MM.1S (cell line): Measurements from ENCODE around the gene PRKD3.
"Not testable (repeated sequence)": the region's sequence is repeated elsewhere in the genome, so short reads cannot be mapped to it uniquely, and the experiment has no call there.

Experiments used
- DNase-seq: peaks from one replicate; pipeline ENCODE4 v3.0.0-alpha.2; 2015
- H2AFZ ChIP-seq: fragments of 300-600 bp; sonication (generic); 2 replicates; pipeline ENCODE4 v1.6.0; 2016; ENCODE audit warnings: antibody characterized with exemption, low read length
- H3F3A ChIP-seq: fragments of 300-600 bp; sonication (generic); 2 replicates; pipeline ENCODE4 v1.6.1; 2016; ENCODE audit warnings: mild to moderate bottlenecking, antibody characterized with exemption, low read length, moderate library complexity, mixed read lengths; ENCODE audit not compliant: insufficient read depth
- H3K27ac ChIP-seq: fragments of 300-600 bp; sonication (generic); 2 replicates; pipeline ENCODE4 v1.5.1; 2016; ENCODE audit warnings: mild to moderate bottlenecking, low read length
- H3K27me3 ChIP-seq: fragments of 300-600 bp; sonication (generic); replicated peaks from 2 replicates; pipeline ENCODE4 v1.6.0; 2016; ENCODE audit warnings: low read length; ENCODE audit not compliant: insufficient read depth
- H3K36me3 ChIP-seq: fragments of 300-600 bp; sonication (generic); replicated peaks from 2 replicates; pipeline ENCODE4 v1.6.1; 2016; ENCODE audit warnings: mild to moderate bottlenecking, low read length, mixed read lengths; ENCODE audit not compliant: insufficient read depth
- H3K4me1 ChIP-seq: fragments of 300-600 bp; sonication (generic); 2 replicates; pipeline ENCODE4 v1.6.1; 2016; ENCODE audit warnings: low read length, mixed read lengths
- H3K4me2 ChIP-seq: fragments of 300-600 bp; sonication (generic); 2 replicates; pipeline ENCODE4 v1.6.0; 2016; ENCODE audit warnings: low read depth, low read length
- H3K4me3 ChIP-seq: fragments of 300-600 bp; sonication (generic); 2 replicates; pipeline ENCODE4 v1.5.1; 2016; ENCODE audit warnings: low read length, mixed read lengths
- H3K79me2 ChIP-seq: fragments of 300-600 bp; sonication (generic); 2 replicates; pipeline ENCODE4 v1.6.1; 2016; ENCODE audit warnings: mixed run types, low read length, mixed read lengths
- H3K9ac ChIP-seq: fragments of 300-600 bp; sonication (generic); 2 replicates; pipeline ENCODE4 v1.6.1; 2016; ENCODE audit warnings: low read length, mixed read lengths
- H3K9me2 ChIP-seq: fragments of 300-600 bp; sonication (generic); replicated peaks from 2 replicates; pipeline ENCODE4 v1.6.1; 2016; ENCODE audit warnings: mild to moderate bottlenecking, low read length, mixed read lengths; ENCODE audit not compliant: insufficient read depth
- H3K9me3 ChIP-seq: fragments of 300-600 bp; sonication (generic); replicated peaks from 2 replicates; pipeline ENCODE4 v1.6.1; 2016; ENCODE audit warnings: mild to moderate bottlenecking, low read length, mixed read lengths; ENCODE audit not compliant: insufficient read depth
- H4K20me1 ChIP-seq: fragments of 300-600 bp; sonication (generic); 2 replicates; pipeline ENCODE4 v1.6.1; 2016; ENCODE audit warnings: mild to moderate bottlenecking, low read length, moderate library complexity, mixed read lengths; ENCODE audit not compliant: insufficient read depth
- EZH2 ChIP-seq: fragments of 300-600 bp; sonication (generic); optimal IDR thresholded peaks from 2 replicates; pipeline ENCODE3; 2017; ENCODE audit warnings: low read depth, mild to moderate bottlenecking, antibody characterized with exemption, low read length, mixed read lengths
- EZH2phosphoT487 ChIP-seq: fragments of 300-600 bp; sonication (generic); IDR thresholded peaks from 2 replicates; pipeline ENCODE4 v1.6.1; 2018; ENCODE audit warnings: antibody characterized with exemption, low read length
- TF ChIP-seq, protein P1 (sequence below): fragments of 300-600 bp; sonication (generic); IDR thresholded peaks from 2 replicates; pipeline ENCODE4 v1.5.1; 2016; ENCODE audit warnings: antibody characterized with exemption, low read length, mixed read lengths

The PRKD3 gene

DNA sequence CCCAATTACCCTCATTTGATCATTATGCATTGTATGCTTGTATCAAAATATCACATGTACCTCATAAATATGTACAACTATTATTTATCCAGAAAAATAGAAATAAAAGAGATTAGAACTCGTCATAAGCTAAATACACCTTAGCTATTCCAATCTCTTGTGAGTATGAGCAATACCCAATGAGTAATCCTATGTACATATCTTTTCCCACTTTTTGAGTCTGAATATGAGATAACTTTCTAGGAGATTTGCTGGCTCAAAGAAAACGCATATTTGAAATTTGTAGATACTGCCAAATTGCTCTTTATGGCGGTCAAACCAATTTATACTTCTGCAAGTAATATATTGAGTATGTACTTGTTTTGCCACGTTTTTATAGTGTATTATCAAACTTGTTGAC is 24.1 kb downstream of the PRKD3 start:
- Histone ChIP-seq H3K27ac (peak overlapping the region; percentile 19; the same call in 1 of the 2 replicates), H3K4me3 (peak overlapping the region; percentile 8; the same call in 1 of the 2 replicates), H3K36me3 (peaks cover 7% of the 10 kb centered on the region; the same call in 1 of the 2 replicates), H3K9me2 (no peaks in the 10 kb centered on the region), H3K4me1 (peaks cover 68% of the 10 kb centered on the region), H3K4me2 (peak overlapping the region; percentile 85), H2AFZ (no peak overlapping the region), H3K9ac (peak overlapping the region; percentile 21; the same call in 1 of the 2 replicates), H3K27me3 (no peaks in the 10 kb centered on the region), H4K20me1 (peaks cover 99% of the 10 kb centered on the region), H3F3A (peaks cover 65% of the 10 kb centered on the region), H3K9me3 (no peaks in the 10 kb centered on the region), H3K79me2 (peaks cover 100% of the 10 kb centered on the region)
- DNase-seq = no peak
- no peak for TF ChIP-seq EZH2phosphoT487

DNA sequence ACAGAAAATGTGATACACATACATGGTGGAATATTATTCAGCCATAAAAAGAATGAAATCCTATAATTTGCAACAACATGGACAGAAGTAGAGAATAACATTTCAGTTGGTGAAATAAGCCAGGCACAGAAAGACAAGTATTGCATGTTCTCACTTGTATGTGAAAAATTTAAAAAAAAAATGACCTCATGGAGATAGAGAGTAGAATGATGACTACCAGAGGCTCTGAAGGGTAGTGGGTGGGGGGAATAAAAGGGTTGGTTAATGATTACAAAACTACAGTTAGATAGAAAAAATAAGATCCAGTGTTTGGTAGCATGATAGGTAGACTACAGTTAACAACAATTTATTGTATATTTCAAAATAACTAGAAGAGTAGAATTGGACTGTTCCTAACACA is 24.5 kb downstream of the PRKD3 start:
- H3K9ac ChIP-seq = peak overlapping the region; percentile 2; the same call in 1 of the 2 replicates
- peak overlapping the region; percentile 19; the same call in 1 of the 2 replicates for H3K27ac ChIP-seq
- H3K36me3 ChIP-seq = peaks cover 7% of the 10 kb centered on the region; the same call in 1 of the 2 replicates
- H3K9me3 ChIP-seq = no peaks in the 10 kb centered on the region
- TF ChIP-seq EZH2phosphoT487 = no peak
- H3K9me2 ChIP-seq = no peaks in the 10 kb centered on the region
- peaks cover 69% of the 10 kb centered on the region for H3K4me1 ChIP-seq
- H3K4me2 ChIP-seq = peak overlapping the region; percentile 85
- H3K79me2 ChIP-seq = peaks cover 100% of the 10 kb centered on the region
- H3F3A ChIP-seq = peaks cover 60% of the 10 kb centered on the region
- no peaks in the 10 kb centered on the region for H3K27me3 ChIP-seq
- H2AFZ ChIP-seq = no peak overlapping the region
- peaks cover 99% of the 10 kb centered on the region for H4K20me1 ChIP-seq
- H3K4me3 ChIP-seq = peak overlapping the region; percentile 7; the same call in 1 of the 2 replicates
- DNase-seq = no peak

DNA sequence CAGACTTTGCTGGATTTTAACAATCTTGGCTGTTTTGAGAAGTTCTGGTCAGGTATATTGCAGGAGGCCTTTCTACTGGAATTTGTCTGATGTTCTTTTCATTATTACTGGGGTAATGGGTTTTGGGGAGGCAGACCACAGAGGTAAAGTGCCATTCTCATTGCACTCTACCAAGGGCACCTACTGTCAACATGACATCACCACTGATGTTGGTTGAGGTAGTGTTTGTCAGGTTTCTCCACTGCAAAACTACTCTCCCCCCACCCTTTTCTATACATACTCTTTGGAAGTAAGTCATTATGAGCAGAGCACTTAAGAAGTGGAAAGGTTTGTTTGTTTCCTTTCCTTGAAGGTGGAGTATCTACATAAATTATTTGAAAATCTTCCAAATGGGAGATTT is 27.0 kb downstream of the PRKD3 start:
- no peaks in the 10 kb centered on the region for H3K9me3 ChIP-seq
- H3K79me2 ChIP-seq = peaks cover 100% of the 10 kb centered on the region
- H2AFZ ChIP-seq = no peak overlapping the region
- TF ChIP-seq EZH2phosphoT487 = no peak
- H4K20me1 ChIP-seq = peaks cover 98% of the 10 kb centered on the region
- H3K9ac ChIP-seq = no peak overlapping the region
- no peak overlapping the region for H3K4me3 ChIP-seq
- no peak for DNase-seq
- no peak overlapping the region for H3K4me2 ChIP-seq
- no peaks in the 10 kb centered on the region for H3K27me3 ChIP-seq
- peaks cover 58% of the 10 kb centered on the region for H3K4me1 ChIP-seq
- H3K27ac ChIP-seq = no peak overlapping the region; the same call in 1 of the 2 replicates
- no peaks in the 10 kb centered on the region for H3K9me2 ChIP-seq
- peaks cover 54% of the 10 kb centered on the region for H3F3A ChIP-seq
- H3K36me3 ChIP-seq = peaks cover 10% of the 10 kb centered on the region; the same call in 1 of the 2 replicates

DNA sequence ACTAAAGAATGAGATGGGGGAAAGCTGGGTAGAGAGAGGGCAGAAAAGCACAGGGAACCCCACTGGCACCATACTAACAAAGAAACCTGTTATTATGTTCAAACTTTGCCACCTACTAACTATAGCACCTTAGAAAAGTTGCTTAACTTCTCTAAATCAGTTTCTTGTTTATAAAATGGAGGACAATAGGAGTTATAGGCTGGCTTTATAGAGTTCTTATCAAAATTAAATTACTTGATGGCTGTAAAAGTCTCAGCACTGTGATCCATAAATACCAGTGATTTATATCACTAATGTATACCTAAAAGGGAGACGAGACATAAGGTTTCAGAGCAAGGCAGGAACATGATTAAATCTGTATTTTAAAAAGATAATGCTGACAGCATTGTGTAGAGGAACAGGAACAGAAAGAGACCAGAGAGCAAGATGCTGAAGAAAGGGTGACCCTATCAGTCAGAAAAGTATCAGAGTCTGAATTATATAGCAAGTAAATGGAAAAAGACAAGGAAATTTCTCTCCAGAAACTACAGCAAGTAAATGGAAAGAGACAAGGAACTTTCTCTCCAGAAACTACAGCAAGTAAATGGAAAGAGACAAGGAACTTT is 29.1 kb downstream of the PRKD3 start:
- Histone ChIP-seq H3K4me1 (peaks cover 45% of the 10 kb centered on the region), H3K4me3 (no peak overlapping the region), H3K9ac (no peak overlapping the region), H3K27ac (no peak overlapping the region), H3K9me2 (no peaks in the 10 kb centered on the region), H3K4me2 (0 out of 2 replicates have a peak overlapping the region, but pooled peaks have one; percentile 11), H4K20me1 (peaks cover 93% of the 10 kb centered on the region), H3K36me3 (peaks cover 19% of the 10 kb centered on the region; the same call in 1 of the 2 replicates), H3K79me2 (peaks cover 100% of the 10 kb centered on the region), H3F3A (peaks cover 47% of the 10 kb centered on the region), H3K9me3 (no peaks in the 10 kb centered on the region), H3K27me3 (no peaks in the 10 kb centered on the region), H2AFZ (no peak overlapping the region)
- no peak for DNase-seq
- TF ChIP-seq EZH2 (no peak), EZH2phosphoT487 (no peak)
- TF ChIP-seq, protein P1, sequence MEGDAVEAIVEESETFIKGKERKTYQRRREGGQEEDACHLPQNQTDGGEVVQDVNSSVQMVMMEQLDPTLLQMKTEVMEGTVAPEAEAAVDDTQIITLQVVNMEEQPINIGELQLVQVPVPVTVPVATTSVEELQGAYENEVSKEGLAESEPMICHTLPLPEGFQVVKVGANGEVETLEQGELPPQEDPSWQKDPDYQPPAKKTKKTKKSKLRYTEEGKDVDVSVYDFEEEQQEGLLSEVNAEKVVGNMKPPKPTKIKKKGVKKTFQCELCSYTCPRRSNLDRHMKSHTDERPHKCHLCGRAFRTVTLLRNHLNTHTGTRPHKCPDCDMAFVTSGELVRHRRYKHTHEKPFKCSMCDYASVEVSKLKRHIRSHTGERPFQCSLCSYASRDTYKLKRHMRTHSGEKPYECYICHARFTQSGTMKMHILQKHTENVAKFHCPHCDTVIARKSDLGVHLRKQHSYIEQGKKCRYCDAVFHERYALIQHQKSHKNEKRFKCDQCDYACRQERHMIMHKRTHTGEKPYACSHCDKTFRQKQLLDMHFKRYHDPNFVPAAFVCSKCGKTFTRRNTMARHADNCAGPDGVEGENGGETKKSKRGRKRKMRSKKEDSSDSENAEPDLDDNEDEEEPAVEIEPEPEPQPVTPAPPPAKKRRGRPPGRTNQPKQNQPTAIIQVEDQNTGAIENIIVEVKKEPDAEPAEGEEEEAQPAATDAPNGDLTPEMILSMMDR = no peak

DNA sequence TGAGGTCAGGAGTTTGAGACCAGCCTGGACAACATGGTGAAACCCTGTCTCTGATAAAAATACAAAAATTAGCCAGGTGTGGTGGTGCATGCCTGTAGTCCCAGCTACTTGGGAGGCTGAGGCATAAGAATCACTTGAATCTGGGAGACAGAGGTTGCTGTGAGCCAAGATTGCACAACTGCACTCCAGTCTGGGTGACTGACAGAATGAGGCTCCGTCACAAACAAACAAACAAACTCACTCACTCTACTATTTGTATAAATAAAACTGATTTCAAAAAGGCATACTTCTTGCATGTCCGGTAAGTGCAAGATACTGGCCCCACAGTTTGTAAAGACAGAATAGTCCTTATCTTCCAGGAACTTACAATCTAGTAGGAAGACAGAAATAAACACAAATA is 29.8 kb downstream of the PRKD3 start:
- H3K4me2 ChIP-seq, H3K9ac ChIP-seq, H3K27ac ChIP-seq, H3K4me3 ChIP-seq, H3K9me2 ChIP-seq, DNase-seq, H2AFZ ChIP-seq, H3K9me3 ChIP-seq, H3K27me3 ChIP-seq: not testable (repeated sequence)
- peaks cover 100% of the 10 kb centered on the region for H3K79me2 ChIP-seq
- H3K36me3 ChIP-seq = peaks cover 19% of the 10 kb centered on the region; the same call in 1 of the 2 replicates
- H3K4me1 ChIP-seq = peaks cover 42% of the 10 kb centered on the region
- H4K20me1 ChIP-seq = peaks cover 86% of the 10 kb centered on the region
- H3F3A ChIP-seq = peaks cover 49% of the 10 kb centered on the region
